HepG2 (cell line): ENCODE results near the gene KPNA4. TPM values are rescaled to one million over a fixed set of nuclear protein-coding genes. Genes with fewer than 3 reads are reported as not detected.

Experiments
- ARID2 ChIP-seq: sonication (generic); formaldehyde crosslinking; IDR thresholded peaks from 2 replicates; pipeline ENCODE4 v1.8.1; 2022; ENCODE audit warnings: mild to moderate bottlenecking, missing genetic modification reagents, borderline replicate concordance
- GMEB2 ChIP-seq: IDR thresholded peaks from 2 replicates; pipeline ENCODE4 v1.6.1; 2016; ENCODE audit warnings: missing biosample characterization, missing genetic modification reagents, low read depth
- HNRNPUL1 ChIP-seq: fragments of 200-400 bp; formaldehyde crosslinking; IDR thresholded peaks from 2 replicates; pipeline ENCODE4 v1.6.1; 2017; ENCODE audit warnings: low read depth, mild to moderate bottlenecking, low read length, moderate library complexity
- LCORL ChIP-seq, 2 experiments: fragments of 450-650 bp in 1 of 2; sonication (generic) in 1 of 2; formaldehyde crosslinking in 1 of 2; IDR thresholded peaks; 2 replicates each; pipeline versions ENCODE4 v1.5.0 to v1.6.1; 2017 to 2020; ENCODE audit warnings: antibody characterized with exemption in 1 of 2, missing genetic modification reagents in 1 of 2
- MATR3 ChIP-seq: sonication (generic); formaldehyde crosslinking; IDR thresholded peaks from 2 replicates; pipeline ENCODE4 v1.4.0; 2020; ENCODE audit warnings: missing genetic modification reagents
- RFX5 ChIP-seq: IDR thresholded peaks from 2 replicates; pipeline ENCODE4 v1.6.1; 2011; ENCODE audit warnings: low read depth, low read length, improper control_type of control experiment
- RNF2 ChIP-seq: fragments of 450-650 bp; conservative IDR thresholded peaks from 2 replicates; pipeline ENCODE4 v1.6.1; 2016; ENCODE audit warnings: low read depth
- RNF219 ChIP-seq: sonication (generic); formaldehyde crosslinking; IDR thresholded peaks from 2 replicates; pipeline ENCODE4 v1.5.0; 2020; ENCODE audit warnings: mild to moderate bottlenecking, missing genetic modification reagents
- SRF ChIP-seq: IDR thresholded peaks from 2 replicates; pipeline ENCODE4 v1.6.1; 2011; ENCODE audit warnings: mild to moderate bottlenecking, low read depth, low read length, moderate library complexity
- TCF7 ChIP-seq: sonication (generic); IDR thresholded peaks from 2 replicates; pipeline ENCODE4 v1.6.1; 2016; ENCODE audit warnings: antibody characterized with exemption, low read depth
- XRCC5 ChIP-seq: fragments of 200-400 bp; formaldehyde crosslinking; optimal IDR thresholded peaks from 2 replicates; pipeline ENCODE3; 2017; ENCODE audit warnings: mild to moderate bottlenecking, low read length
- ZBTB10 ChIP-seq: sonication (generic); formaldehyde crosslinking; IDR thresholded peaks from 2 replicates; pipeline ENCODE4 v1.4.0; 2020; ENCODE audit warnings: missing genetic modification reagents, borderline replicate concordance
- ZFP36L1 ChIP-seq: sonication (generic); formaldehyde crosslinking; IDR thresholded peaks from 2 replicates; pipeline ENCODE4 v1.8.0; 2022; ENCODE audit warnings: mild to moderate bottlenecking, missing genetic modification reagents, moderate library complexity
- ZHX1 ChIP-seq: sonication (generic); formaldehyde crosslinking; IDR thresholded peaks from 2 replicates; pipeline ENCODE4 v1.8.1; 2022; ENCODE audit warnings: low read depth, mild to moderate bottlenecking, missing genetic modification reagents
- ZNF18 ChIP-seq: sonication (generic); formaldehyde crosslinking; IDR thresholded peaks from 2 replicates; pipeline ENCODE4 v1.8.0; 2022; ENCODE audit warnings: mild to moderate bottlenecking, missing genetic modification reagents; ENCODE audit not compliant: insufficient replicate concordance
- ZNF20 ChIP-seq: sonication (generic); formaldehyde crosslinking; IDR thresholded peaks from 2 replicates; pipeline ENCODE4 v1.4.0; 2020; ENCODE audit warnings: mild to moderate bottlenecking, moderate library complexity, missing genetic modification reagents
- ZNF556 ChIP-seq: sonication (generic); formaldehyde crosslinking; IDR thresholded peaks from 2 replicates; pipeline ENCODE4 v1.4.0; 2020; ENCODE audit warnings: mild to moderate bottlenecking, missing genetic modification reagents, borderline replicate concordance
- polyA plus RNA-seq, 8 experiments: library from polyadenylated mRNA; depleted of rRNA in 3 of 8; stranded (reverse) in 7 of 8; unstranded in 1 of 8; fragments of >200 nt; fragmentation: Illumina TruSeq in 4 of 8; extraction: Trizol in 4 of 8; gene quantifications; 2 replicates each; pipeline versions ENCODE4 v1.2.1 to v1.2.3, GENCODE V29; 2011 to 2016; ENCODE audit warnings: low read depth in 4 of 8, missing spikeins in 1 of 8, mixed read lengths in 1 of 8; ENCODE audit not compliant: insufficient read depth in 1 of 8
- total RNA-seq, 5 experiments: library from RNA; depleted of rRNA; stranded (reverse); fragments of >200 nt; fragmentation: Illumina TruSeq; extraction: Trizol; gene quantifications; 2 replicates each; pipeline ENCODE4 v1.2.3, GENCODE V29; 2016; ENCODE audit warnings: low read depth in 1 of 5

The KPNA4 gene
- total and polyA plus RNA-seq, 2 of the 13 experiments (the other 11 are each of a cell fraction or from before 2014, with no cell fraction given), result 9.9 to 27.9 TPM

GRCh38 chr3:160565442-160566403 is at the start of gene KPNA4 (continued):
- TF ChIP-seq RNF219 (CRISPR knock-in tag) (no peak), ZNF20 (CRISPR knock-in tag) (no peak), HNRNPUL1 (no peak), ZNF556 (CRISPR knock-in tag) (peak; percentile 59; the same call in 1 of the 2 replicates), MATR3 (CRISPR knock-in tag) (no peak), RNF2 (peak; percentile 73; the same call in 1 of the 2 replicates), GMEB2 (CRISPR knock-in tag) (no peak), TCF7 (no peak), ZBTB10 (no peak), SRF (no peak), ZFP36L1 (CRISPR knock-in tag) (no peak), LCORL (IDR thresholded peaks at IDR 0.05) (no peak), LCORL (CRISPR knock-in tag; IDR thresholded peaks at IDR 0.05) (no peak), ARID2 (no peak), ZNF18 (CRISPR knock-in tag) (no peak), ZHX1 (CRISPR knock-in tag) (no peak), XRCC5 (no peak), RFX5 (peak; percentile 48; the same call in 1 of the 2 replicates)
